ENCODE results near the gene IFNA16. TPM values are rescaled to one million over a fixed set of nuclear protein-coding genes. Genes with fewer than 3 reads are reported as not detected.
"Not testable (repeated sequence)": the region's sequence is repeated elsewhere in the genome, so short reads cannot be mapped to it uniquely, and the experiment has no call there.

IFNA16 gene
- polyA plus RNA-seq, 1 donor from 2014 or later: not detected

DNA sequence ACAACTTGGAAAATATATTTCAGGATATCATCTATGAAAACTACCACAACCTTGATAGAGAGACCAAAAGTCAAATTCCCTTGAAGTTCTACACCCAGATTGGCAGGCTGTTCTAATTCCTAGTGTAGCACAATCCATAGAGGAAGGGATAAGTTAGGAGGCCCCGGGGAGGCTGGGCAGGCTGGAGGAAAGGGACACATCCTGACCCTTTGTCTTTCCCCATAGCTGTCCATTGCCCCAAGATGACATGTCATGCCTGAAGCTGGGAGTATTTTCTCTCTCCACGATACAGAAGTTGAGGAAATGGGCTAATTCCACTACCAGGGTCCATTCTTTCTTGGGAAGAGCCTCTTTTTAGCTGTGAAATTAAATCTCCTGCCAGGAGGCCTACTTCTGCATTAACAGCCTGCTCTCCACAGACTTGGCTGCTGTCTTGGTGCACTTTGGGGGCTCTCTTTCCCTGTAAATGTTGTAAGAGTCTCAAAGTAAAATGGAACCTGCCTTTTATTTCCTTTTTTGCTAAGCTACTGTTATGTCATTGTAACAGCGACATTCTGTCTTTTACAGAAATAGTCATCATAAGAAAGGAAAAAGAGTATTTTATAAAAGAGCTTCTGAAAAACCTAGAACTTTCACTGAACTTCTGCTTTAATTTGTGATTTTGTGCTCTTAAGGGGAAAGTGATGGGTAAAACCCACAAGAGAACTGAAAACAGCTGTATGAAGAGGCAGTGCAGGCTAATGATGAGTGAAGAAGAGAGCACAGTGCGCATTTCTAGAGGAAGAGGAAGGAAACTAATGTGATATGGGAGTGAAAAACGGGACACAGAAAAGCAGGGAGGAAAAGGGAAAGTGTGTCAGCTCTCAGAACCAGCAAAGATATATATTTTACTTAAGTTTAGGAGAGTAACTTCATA lies 3.4 kb downstream of the IFNA16 start:
- not testable (repeated sequence) for H3K4me3 Mint-ChIP-seq, H3K27ac Mint-ChIP-seq, H3K4me1 Mint-ChIP-seq, H3K27me3 Mint-ChIP-seq, H3K9me3 Mint-ChIP-seq, H3K36me3 Mint-ChIP-seq

DNA sequence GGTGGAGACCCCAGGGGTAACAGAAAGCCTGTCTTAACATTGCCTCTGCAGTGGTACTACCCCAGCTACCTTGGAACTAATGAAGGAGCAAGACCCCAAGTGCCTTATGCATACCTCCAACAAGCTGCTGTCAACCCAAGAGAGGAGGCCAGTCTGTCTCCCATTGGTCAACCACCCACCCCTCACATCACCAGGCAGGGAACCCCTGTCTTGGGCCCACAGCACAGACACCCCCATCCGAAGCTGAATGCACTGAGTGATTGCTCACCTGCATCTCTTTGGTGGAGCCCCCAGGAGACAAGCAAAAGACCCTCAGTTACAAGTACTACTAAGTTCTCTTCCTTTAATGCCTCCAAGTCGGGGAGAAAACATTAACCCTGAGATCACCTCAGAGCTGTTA lies 5.0 kb downstream of the IFNA16 start:
- H3K27me3 Mint-ChIP-seq, H3K36me3 Mint-ChIP-seq, H3K4me3 Mint-ChIP-seq, H3K27ac Mint-ChIP-seq, H3K4me1 Mint-ChIP-seq, H3K9me3 Mint-ChIP-seq: not testable (repeated sequence)

DNA sequence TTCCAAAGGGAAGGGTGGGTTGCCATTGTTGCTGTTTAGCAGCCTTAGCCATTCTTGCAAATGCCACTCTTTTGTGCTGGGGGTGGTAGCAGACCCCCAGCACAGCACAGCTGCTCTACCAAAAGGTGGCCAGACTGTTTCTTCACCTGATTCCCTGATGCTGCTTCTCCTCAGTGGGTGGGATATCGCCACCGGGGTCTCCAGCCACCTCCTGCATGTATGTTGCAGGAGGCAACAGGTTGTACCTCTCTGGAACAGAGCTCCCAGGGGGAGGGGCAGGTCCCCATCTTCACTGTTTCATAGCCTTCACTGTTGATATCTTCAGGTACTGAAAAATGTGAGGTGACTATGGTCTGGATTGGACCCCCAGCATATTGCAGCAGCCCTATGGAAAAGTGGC lies 6.3 kb downstream of the IFNA16 start:
- H3K9me3 Mint-ChIP-seq, H3K4me1 Mint-ChIP-seq, H3K36me3 Mint-ChIP-seq, H3K27me3 Mint-ChIP-seq, H3K27ac Mint-ChIP-seq, H3K4me3 Mint-ChIP-seq: not testable (repeated sequence)

DNA sequence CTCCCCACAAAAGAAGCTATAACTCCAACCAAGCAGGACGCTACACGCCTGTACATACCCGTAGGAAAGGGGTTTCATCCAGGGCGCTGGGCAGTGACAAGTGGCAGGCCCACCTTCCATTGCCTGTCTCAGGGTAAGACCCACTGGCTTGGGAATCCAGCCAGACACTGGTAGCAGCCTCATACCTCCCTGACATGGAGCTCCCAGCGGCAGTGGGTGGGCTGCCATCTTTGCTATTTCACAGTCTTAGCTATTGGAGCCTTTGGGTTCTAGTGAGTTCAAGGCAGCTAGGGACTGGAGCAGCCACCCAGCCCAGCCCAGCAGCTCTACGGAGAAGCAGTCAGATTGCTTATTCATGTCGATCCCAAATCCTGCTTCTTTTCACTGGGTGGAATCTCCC lies 6.8 kb downstream of the IFNA16 start:
- no peak overlapping the region for H3K27ac Mint-ChIP-seq
- peaks cover 4% of the 10 kb centered on the region for H3K27me3 Mint-ChIP-seq
- H3K4me1 Mint-ChIP-seq: peaks cover 2 to 5% (median 2%) of the 10 kb centered on the region in 3 donors
- H3K9me3 Mint-ChIP-seq: peaks cover 0 to 2% (median 0%) of the 10 kb centered on the region in 3 donors
- peaks cover 2% of the 10 kb centered on the region for H3K36me3 Mint-ChIP-seq
- H3K4me3 Mint-ChIP-seq: no peak overlapping the region

DNA sequence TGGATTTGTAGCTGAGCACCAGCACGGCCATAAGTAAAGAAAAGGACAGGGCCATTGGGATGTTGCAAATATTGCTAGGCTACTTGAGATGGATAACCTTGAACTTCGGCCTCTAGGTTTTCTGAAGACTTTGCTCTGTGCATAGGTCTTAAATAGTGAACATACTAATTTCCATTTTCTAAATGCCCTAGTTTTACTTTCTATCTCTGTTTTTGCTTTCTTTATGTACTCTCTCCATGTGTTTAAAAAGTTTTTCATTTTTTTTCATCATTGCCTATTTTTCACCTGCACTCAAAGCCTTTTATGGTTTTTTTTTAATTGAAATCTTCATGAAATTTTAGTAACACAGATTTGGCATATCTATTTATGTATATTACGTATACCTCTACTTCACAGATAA lies 10.1 kb downstream of the IFNA16 start, which contains the start of gene IFNA10:
IFNA10 (minus strand) TSS at position 101 of the 400 bp plus-strand sequence; CDS start at position 55, 46 bp downstream.
- not testable (repeated sequence) for H3K27me3 Mint-ChIP-seq, H3K4me1 Mint-ChIP-seq, H3K27ac Mint-ChIP-seq, H3K9me3 Mint-ChIP-seq, H3K4me3 Mint-ChIP-seq, H3K36me3 Mint-ChIP-seq

DNA sequence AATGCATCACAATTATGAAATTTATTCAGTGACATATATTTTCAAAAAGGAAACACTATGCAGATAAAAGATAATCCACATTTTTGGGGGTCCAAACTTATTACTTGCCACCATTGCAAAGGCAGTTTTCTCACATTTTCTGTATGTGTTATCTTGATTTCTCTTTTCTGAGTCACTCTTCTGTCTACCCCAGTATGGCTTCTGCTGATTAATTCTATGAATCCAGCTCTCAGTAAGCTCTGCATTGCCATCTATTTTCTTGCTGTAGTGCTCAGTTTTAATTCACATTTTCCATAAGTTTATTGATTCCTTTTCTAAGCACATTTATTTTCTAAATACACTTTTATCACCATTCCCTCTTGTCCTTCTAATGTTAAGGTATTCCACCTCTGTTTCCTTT lies 11.9 kb downstream of the IFNA16 start:
- no peak overlapping the region for H3K4me3 Mint-ChIP-seq
- H3K9me3 Mint-ChIP-seq: peaks cover 0 to 4% (median 3%) of the 10 kb centered on the region in 3 donors
- H3K4me1 Mint-ChIP-seq: no peaks in the 10 kb centered on the region
- peaks cover 2% of the 10 kb centered on the region for H3K36me3 Mint-ChIP-seq
- H3K27me3 Mint-ChIP-seq: peaks cover 15% of the 10 kb centered on the region
- no peak overlapping the region for H3K27ac Mint-ChIP-seq

DNA sequence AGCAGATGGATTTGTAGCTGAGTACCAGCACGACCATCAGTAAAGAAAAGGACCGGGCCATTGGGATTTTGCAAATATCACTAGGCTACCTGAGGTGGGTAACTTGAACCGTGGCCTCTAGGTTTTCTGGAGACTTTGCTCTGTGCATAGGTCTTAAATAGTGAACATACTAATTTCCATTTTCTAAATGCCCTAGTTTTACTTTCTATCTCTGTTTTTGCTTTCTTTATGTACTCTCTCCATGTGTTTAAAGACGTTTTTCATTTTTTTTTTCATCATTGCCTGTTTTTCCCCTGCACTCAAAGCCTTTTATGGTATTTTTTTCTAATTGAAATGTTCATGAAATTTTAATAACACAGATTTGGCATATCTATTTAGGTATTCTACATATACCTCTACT lies 15.0 kb downstream of the IFNA16 start, which contains the start of gene IFNA7:
IFNA7 (minus strand) TSS at position 101 of the 400 bp plus-strand sequence; CDS start at position 61, 40 bp downstream.
- H3K4me3 Mint-ChIP-seq, H3K4me1 Mint-ChIP-seq, H3K27ac Mint-ChIP-seq, H3K9me3 Mint-ChIP-seq, H3K36me3 Mint-ChIP-seq: not testable (repeated sequence)
- peaks cover 15% of the 10 kb centered on the region for H3K27me3 Mint-ChIP-seq

DNA sequence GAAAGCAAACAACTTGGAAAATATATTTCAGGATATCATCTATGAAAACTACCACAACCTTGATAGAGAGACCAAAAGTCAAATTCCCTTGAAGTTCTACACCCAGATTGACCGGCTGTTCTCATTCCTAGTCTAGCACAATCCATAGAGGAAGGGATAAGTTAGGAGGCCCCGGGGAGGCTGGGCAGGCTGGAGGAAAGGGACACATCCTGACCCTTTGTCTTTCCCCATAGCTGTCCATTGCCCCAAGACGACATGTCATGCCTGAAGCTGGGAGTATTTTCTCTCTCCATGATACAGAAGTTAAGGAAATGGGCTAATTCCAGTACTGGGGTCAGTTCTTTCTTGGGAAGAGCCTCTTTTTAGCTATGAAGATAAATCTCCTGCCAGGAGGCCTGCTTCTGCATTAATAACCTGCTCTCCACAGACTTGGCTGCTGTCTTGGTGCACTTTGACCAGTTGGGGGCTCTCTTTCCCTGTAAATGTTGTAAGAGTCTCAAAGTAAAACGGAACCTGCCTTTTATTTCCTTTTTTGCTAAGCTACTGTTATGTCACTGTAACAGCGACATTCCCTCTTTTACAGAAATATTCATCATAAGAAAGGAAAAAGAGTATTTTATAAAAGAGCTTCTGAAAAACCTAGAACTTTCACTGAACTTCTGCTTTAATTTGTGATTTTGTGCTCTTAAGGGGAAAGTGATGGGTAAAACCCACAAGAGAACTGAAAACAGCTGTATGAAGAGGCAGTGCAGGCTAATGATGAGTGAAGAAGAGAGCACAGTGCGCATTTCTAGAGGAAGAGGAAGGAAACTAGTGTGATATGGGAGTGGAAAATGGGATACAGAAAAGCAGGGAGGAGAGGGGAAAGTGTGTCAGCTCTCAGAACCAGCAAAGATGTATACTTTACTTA lies 22.0 kb downstream of the IFNA16 start:
- not testable (repeated sequence) for H3K4me1 Mint-ChIP-seq, H3K27me3 Mint-ChIP-seq, H3K36me3 Mint-ChIP-seq, H3K9me3 Mint-ChIP-seq
- Mint-ChIP-seq H3K27ac (peak overlapping the region in 2 of 3 donors; percentile 20 to 64), H3K4me3 (peak overlapping the region in 1 of 4 donors; percentile 79)

DNA sequence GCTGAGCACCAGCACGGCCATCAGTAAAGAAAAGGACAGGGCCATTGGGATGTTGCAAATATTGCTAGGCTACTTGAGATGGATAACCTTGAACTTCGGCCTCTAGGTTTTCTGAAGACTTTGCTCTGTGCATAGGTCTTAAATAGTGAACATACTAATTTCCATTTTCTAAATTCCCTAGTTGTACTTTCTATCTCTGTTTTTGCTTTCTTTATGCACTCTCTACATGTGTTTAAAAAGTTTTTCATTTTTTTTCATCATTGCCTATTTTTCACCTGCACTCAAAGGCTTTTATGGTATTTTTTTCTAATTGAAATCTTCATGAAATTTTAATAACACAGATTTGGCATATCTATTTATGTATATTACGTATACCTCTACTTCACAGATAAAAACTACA lies 29.6 kb downstream of the IFNA16 start, which contains the start of gene IFNA4:
IFNA4 (minus strand) TSS at position 101 of the 400 bp plus-strand sequence; CDS start at position 45, 56 bp downstream.
- H3K9me3 Mint-ChIP-seq, H3K4me1 Mint-ChIP-seq, H3K36me3 Mint-ChIP-seq, H3K27me3 Mint-ChIP-seq, H3K27ac Mint-ChIP-seq, H3K4me3 Mint-ChIP-seq: not testable (repeated sequence)

DNA sequence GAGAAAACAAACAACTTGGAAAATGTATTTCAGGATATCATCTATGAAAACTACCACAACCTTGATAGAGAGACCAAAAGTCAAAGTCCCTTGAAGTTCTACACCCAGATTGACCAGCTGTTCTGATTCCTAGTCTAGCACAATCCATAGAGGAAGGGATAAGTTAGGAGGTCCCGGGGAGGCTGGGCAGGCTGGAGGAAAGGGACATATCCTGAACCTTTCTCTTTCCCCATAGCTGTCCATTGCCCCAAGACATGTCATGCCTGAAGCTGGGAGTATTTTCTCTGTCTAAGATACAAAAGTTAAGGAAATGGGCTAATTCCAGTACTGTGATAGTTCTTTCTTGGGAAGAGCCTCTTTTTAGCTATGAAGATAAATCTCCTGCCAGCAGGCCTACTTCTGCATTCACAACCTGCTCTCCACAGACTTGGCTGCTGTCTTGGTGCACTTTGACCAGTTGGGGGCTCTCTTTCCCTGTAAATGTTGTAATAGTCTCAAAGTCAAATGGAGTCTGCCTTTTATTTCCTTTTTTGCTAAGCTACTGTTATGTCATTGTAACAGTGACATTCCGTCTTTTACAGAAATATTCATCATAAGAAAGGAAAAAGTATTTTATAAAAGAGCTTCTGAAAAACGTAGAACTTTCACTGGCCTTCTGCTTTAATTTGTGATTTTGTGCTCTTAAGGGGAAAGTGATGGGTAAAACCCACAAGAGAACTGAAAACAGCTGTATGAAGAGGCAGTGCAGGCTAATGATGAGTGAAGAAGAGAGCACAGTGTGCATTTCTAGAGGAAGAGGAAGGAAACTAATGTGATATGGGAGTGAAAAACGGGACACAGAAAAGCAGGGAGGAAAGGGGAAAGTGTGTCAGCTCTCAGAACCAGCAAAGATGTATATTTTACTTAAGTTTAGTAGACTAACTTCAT lies 34.0 kb downstream of the IFNA16 start:
- not testable (repeated sequence) for H3K27me3 Mint-ChIP-seq, H3K4me1 Mint-ChIP-seq, H3K9me3 Mint-ChIP-seq, H3K27ac Mint-ChIP-seq, H3K4me3 Mint-ChIP-seq, H3K36me3 Mint-ChIP-seq

DNA sequence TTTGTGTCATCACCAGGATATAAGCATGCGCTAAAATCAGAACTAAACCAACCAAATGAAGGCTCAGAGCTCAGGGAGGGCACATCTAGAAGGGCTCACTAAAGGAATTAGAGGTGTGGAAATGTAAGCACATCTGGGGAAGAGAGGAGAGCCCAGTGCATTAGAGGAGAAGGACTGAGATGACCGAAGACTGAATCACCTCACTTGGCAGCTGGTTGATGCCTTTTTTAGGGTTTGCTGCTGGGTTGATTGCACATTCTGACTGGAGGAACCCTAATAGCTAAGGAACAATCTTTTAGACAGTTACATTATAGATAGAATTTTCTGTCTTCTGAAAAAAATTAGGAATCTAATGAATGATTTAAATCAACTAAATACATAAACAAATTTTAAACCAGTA lies 42.4 kb downstream of the IFNA16 start:
- no peaks in the 10 kb centered on the region for H3K4me1 Mint-ChIP-seq
- H3K27me3 Mint-ChIP-seq: peaks cover 8% of the 10 kb centered on the region
- peaks cover 2% of the 10 kb centered on the region for H3K36me3 Mint-ChIP-seq
- no peak overlapping the region for H3K27ac Mint-ChIP-seq
- no peaks in the 10 kb centered on the region for H3K9me3 Mint-ChIP-seq
- no peak overlapping the region for H3K4me3 Mint-ChIP-seq

DNA sequence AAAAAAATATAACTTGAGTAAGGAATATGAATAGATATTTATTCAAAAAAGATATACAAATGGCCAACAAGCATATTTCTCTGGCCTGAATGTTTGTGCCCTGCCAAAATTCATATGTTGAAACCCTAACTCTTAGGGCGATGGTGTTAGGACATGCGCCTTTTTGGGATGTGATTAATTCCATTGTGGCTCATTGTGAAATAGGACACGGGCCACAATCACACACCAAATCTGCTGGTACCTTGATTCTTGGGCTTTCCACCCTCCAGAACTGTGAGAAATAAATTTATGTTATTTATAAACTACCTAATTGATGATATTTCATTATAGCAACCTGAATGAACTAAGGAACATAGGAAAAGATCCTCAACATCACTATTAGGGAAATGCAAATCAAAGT lies 45.0 kb downstream of the IFNA16 start:
- Mint-ChIP-seq H3K36me3 (peaks cover 2% of the 10 kb centered on the region), H3K4me1 (no peaks in the 10 kb centered on the region), H3K27ac (no peak overlapping the region), H3K27me3 (peaks cover 7% of the 10 kb centered on the region), H3K9me3 (no peaks in the 10 kb centered on the region), H3K4me3 (no peak overlapping the region)

DNA sequence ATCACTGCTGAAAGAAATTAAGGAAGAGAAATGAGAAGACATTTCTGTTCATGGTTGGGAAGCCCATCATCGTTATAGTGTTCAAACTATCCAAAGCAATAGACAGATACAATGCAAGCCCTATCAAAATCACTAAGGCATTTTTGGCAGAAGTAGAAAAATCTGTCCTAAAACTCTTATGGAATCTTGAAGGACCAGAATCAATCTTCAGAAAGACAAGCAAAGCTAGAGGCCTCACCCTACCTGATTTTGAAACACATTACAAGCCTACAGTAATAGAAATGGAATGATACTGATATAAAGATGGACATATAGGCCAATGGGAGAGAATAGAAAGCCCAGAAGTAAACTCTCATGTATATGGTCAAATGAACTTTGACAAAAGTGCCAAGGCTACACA lies 45.8 kb downstream of the IFNA16 start:
- H3K9me3 Mint-ChIP-seq: no peaks in the 10 kb centered on the region
- H3K27me3 Mint-ChIP-seq: peaks cover 7% of the 10 kb centered on the region
- H3K4me1 Mint-ChIP-seq: no peaks in the 10 kb centered on the region
- no peak overlapping the region for H3K4me3 Mint-ChIP-seq
- no peak overlapping the region for H3K27ac Mint-ChIP-seq
- peaks cover 2% of the 10 kb centered on the region for H3K36me3 Mint-ChIP-seq

DNA sequence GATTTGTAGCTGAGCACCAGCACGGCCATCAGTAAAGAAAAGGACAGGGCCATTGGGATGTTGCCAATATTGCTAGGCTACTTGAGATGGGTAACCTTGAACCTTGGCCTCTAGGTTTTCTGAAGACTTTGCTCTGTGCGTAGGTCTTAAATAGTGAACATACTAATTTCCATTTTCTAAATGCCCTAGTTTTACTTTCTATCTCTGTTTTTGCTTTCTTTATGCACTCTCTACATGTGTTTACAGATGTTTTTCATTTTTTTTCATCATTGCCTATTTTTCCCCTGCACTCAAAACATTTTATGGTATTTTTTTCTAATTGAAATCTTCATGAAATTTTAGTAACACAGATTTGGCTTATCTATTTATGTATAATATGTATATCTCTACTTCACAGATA lies 50.6 kb downstream of the IFNA16 start, which contains the start of gene IFNA21:
IFNA21 (minus strand) TSS at position 101 of the 400 bp plus-strand sequence; CDS start at position 53, 48 bp downstream.
- not testable (repeated sequence) for H3K9me3 Mint-ChIP-seq, H3K27me3 Mint-ChIP-seq, H3K27ac Mint-ChIP-seq, H3K4me1 Mint-ChIP-seq, H3K36me3 Mint-ChIP-seq
- peak within 1 kb of the TSS in 1 of 4 donors; percentile 21 for H3K4me3 Mint-ChIP-seq
